Stimulated activated CD4-positive, alpha-beta T cell treated with anti-CD3 and anti-CD28 coated beads, Interleukin-2, amount 100 ng/mL, for 4 hours (primary cell): ENCODE results near the gene ACAN.

Experiments
- DNase-seq: peaks from one replicate; pipeline ENCODE4 v3.0.0-alpha.2; 2020; ENCODE audit warnings: low read depth

ACAN gene

GRCh38 chr15:88802250-88802990 is 816 bp upstream of the ACAN start:
- no peak for DNase-seq

- DNase-seq: no peak
Measured at GRCh38 chr15:88802991-88803240, 320 bp upstream of the ACAN start.

GRCh38 chr15:88803920-88804247 is 648 bp downstream of the ACAN start:
- no peak for DNase-seq

GRCh38 chr15:88804257-88804656 is 1.0 kb downstream of the ACAN start:
- DNase-seq: no peak

- no peak for DNase-seq
Measured at GRCh38 chr15:88805031-88805780, 2.0 kb downstream of the ACAN start.

GRCh38 chr15:88810446-88810845 is 7.2 kb downstream of the ACAN start:
- DNase-seq: no peak

- DNase-seq: no peak
Measured at GRCh38 chr15:88812133-88812532, 8.9 kb downstream of the ACAN start.

GRCh38 chr15:88813960-88814359 is 10.7 kb downstream of the ACAN start:
- no peak for DNase-seq

GRCh38 chr15:88814393-88814792 is 11.2 kb downstream of the ACAN start:
- no peak for DNase-seq

- DNase-seq: no peak
Measured at GRCh38 chr15:88818920-88819319, 15.7 kb downstream of the ACAN start.

- DNase-seq: no peak
Measured at GRCh38 chr15:88821993-88822392, 18.8 kb downstream of the ACAN start.

GRCh38 chr15:88828791-88829190 is 25.6 kb downstream of the ACAN start:
- no peak for DNase-seq

GRCh38 chr15:88830016-88830415 is 26.8 kb downstream of the ACAN start:
- no peak for DNase-seq

- DNase-seq: no peak
Measured at GRCh38 chr15:88832820-88833730, 29.8 kb downstream of the ACAN start.

- DNase-seq: no peak
Measured at GRCh38 chr15:88833731-88834100, 30.5 kb downstream of the ACAN start.

GRCh38 chr15:88834211-88834812 is 31.1 kb downstream of the ACAN start:
- no peak for DNase-seq

GRCh38 chr15:88835119-88835518 is 31.9 kb downstream of the ACAN start:
- no peak for DNase-seq

- DNase-seq: no peak
Measured at GRCh38 chr15:88835646-88836045, 32.4 kb downstream of the ACAN start.

GRCh38 chr15:88838667-88839066 is 35.4 kb downstream of the ACAN start:
- no peak for DNase-seq

GRCh38 chr15:88839146-88839545 is 35.9 kb downstream of the ACAN start:
- no peak for DNase-seq

GRCh38 chr15:88839961-88840360 is 36.7 kb downstream of the ACAN start:
- no peak for DNase-seq

- no peak for DNase-seq
Measured at GRCh38 chr15:88841236-88841635, 38.0 kb downstream of the ACAN start.

- no peak for DNase-seq
Measured at GRCh38 chr15:88842156-88842555, 38.9 kb downstream of the ACAN start.
